MM.1S (cell line): ENCODE data around the gene CSF3.

ENCODE experiments used
- EZH2 ChIP-seq: fragments of 300-600 bp; sonication (generic); optimal IDR thresholded peaks from 2 replicates; pipeline ENCODE3; 2017; ENCODE audit warnings: low read depth, mild to moderate bottlenecking, antibody characterized with exemption, low read length, mixed read lengths
- TF ChIP-seq, protein P1 (sequence below): fragments of 300-600 bp; sonication (generic); IDR thresholded peaks from 2 replicates; pipeline ENCODE4 v1.5.1; 2016; ENCODE audit warnings: antibody characterized with exemption, low read length, mixed read lengths

DNA sequence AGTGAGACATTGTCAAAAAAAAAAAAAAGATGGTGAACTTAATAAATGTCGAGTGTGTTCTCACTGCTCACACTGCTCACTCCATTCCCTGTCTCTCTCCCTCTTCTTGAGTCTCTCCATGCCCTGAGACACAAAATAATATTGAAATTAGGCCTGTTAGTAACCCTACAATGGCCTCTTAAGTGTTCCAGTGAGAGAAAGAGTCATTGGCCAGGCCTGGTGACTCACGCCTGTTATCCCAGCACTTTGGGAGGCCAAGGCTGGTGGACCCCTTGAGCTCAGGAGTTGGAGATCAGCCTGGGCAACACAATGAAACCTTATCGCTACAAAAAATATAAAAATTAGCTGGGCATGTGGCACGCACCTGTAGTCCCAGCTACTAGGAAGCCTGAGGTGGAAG is 16.2 kb upstream of the CSF3 start:
- TF ChIP-seq, protein P1, sequence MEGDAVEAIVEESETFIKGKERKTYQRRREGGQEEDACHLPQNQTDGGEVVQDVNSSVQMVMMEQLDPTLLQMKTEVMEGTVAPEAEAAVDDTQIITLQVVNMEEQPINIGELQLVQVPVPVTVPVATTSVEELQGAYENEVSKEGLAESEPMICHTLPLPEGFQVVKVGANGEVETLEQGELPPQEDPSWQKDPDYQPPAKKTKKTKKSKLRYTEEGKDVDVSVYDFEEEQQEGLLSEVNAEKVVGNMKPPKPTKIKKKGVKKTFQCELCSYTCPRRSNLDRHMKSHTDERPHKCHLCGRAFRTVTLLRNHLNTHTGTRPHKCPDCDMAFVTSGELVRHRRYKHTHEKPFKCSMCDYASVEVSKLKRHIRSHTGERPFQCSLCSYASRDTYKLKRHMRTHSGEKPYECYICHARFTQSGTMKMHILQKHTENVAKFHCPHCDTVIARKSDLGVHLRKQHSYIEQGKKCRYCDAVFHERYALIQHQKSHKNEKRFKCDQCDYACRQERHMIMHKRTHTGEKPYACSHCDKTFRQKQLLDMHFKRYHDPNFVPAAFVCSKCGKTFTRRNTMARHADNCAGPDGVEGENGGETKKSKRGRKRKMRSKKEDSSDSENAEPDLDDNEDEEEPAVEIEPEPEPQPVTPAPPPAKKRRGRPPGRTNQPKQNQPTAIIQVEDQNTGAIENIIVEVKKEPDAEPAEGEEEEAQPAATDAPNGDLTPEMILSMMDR: no peak
- no peak for TF ChIP-seq EZH2
